Measurements from ENCODE around the gene PRDX5.

Gene PRDX5

DNA sequence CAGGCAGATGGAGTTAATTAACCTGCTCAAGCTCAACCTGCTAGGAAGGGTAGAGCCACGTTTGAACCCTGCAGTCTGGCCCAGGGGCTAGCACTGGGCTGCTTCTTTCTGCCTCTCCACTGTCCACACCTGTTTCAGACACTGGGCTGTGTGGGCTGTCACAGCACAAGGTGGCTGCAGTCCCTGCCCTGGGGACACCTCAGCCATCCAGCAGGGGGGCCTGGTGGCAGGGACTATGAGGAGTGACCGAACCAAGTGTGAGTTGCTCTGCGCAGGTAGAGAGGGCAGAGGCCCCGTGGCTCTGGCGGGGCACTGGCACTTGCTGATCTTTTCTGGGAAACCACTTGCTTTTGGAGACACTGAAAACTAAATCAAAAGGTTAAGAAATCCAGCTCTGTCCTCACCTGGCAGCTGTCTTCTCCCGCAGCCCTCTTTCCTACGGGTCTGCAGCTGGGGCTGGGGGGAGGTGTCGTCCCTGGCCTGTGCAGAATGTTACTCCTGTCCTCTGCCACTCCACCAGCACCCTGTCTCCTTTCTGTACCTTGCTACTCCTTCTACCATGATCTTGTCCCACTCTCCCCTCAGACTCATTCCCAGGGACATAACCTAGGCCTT lies 39.2 kb upstream of the PRDX5 start:
- H3K27ac ChIP-seq, result no peak overlapping the region
- TF ChIP-seq, protein P1, sequence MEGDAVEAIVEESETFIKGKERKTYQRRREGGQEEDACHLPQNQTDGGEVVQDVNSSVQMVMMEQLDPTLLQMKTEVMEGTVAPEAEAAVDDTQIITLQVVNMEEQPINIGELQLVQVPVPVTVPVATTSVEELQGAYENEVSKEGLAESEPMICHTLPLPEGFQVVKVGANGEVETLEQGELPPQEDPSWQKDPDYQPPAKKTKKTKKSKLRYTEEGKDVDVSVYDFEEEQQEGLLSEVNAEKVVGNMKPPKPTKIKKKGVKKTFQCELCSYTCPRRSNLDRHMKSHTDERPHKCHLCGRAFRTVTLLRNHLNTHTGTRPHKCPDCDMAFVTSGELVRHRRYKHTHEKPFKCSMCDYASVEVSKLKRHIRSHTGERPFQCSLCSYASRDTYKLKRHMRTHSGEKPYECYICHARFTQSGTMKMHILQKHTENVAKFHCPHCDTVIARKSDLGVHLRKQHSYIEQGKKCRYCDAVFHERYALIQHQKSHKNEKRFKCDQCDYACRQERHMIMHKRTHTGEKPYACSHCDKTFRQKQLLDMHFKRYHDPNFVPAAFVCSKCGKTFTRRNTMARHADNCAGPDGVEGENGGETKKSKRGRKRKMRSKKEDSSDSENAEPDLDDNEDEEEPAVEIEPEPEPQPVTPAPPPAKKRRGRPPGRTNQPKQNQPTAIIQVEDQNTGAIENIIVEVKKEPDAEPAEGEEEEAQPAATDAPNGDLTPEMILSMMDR (IDR thresholded peaks at IDR 0.05), result no peak
- no peak for TF ChIP-seq ZFX (IDR thresholded peaks at IDR 0.05; ENCODE audit: borderline replicate concordance)

DNA sequence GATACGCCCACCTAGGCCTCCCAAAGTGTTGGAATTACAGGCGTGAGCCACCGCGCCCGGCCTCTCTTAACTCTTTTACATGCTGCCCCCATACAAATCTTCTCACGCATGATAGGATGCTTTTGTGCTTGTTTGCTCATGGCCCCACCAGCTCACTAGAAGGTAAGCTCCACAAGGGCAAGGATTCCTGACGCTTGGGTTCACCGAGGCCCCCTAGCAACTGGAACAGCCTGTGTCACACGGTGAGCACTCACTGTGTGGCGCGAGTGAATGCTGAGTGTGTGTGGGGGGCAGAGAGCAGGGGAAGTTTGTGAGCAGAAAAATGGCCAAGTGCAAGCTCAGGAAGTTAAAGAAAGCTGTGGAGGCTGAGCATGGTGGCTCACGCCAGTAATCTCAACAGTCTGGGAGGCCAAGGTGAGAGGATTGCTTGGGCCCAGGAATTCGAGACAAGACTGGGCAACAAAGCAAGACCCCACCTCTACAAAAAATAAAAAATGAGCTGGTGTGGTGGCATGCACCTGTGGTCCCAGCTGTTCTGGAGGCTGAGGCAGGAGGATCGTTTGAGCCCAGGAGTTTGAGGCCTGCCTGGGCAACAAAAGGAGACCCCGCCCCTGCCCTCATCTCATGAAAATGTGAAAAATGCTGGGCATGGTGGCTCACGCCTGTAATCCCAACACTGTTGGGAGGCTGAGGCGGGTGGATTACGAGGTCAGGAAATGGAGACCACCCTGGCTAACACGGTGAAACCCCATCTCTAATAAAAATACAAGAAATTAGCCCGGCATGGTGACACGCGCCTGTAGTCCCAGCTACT lies 35.8 kb upstream of the PRDX5 start:
- no peak overlapping the region for H3K27ac ChIP-seq
- TF ChIP-seq ZFX (IDR thresholded peaks at IDR 0.05; ENCODE audit: borderline replicate concordance), result no peak
- TF ChIP-seq, protein P1 (IDR thresholded peaks at IDR 0.05), result no peak

DNA sequence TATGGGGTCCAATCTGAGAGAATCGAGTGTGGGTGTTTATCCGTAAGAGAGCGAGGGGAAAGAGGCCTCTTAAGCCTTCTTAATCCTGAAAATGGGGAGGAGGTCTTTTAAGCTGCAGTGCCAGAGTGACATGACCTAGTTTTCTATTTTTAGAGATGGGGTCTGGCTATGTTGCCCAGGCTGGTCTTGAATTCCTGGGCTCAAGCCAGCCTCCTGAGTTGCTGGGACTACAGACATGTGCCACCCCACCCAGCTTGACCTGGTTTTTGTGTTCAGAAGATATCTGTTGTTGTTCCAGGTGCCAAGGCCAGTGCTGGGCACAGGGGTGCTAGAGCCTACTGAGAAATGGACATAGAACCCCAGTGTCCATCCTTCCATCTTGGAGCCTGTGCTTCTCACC lies 34.8 kb upstream of the PRDX5 start:
- H3K27ac ChIP-seq, result no peak overlapping the region
- TF ChIP-seq, protein P1 (IDR thresholded peaks at IDR 0.05), result no peak
- no peak for TF ChIP-seq ZFX (IDR thresholded peaks at IDR 0.05; ENCODE audit: borderline replicate concordance)

DNA sequence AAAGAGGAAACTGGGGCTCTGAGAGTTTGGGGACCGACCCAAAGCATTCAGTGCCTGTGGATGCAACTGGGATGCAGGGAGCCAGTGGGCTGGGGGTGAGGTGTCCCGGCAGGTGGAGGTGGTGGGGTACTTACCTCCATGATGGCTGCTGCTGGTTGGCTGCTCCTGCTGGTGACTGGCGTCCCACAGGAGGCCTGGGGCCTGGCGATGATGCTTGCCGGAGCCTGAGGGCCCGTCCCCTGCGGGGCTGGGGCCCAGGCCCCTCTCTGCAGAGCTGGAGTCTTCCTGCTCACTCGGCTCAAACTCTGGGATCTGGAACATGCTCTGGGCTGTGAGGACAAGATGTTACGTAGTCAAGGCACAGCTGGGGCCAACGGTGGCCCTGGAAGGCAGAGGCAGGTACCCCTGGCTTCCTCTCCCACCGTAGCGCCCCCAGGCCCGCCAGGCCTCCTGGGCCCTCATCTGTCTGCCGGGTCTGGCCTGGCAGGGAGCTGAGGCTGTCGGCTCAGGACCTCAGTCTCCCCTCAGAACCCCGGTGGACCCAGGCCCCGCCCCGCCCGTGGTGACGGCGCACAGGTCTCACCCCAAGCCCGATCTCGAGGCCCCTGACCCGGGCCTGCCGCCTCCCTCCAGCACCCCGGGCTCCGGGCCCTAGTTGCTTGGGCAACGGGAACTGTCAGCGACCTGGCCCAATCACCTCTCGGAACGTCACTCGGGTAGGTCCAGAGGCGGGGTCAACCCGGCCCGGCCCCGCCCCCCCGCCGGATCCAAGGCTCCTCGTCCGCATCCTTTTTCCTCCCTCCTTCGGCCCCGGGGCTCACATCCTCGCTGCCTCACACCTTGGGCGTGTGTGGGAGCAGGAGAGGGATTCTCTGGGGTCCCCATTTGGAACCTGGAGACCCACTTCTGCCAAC lies 33.6 kb upstream of the PRDX5 start, which contains the start of gene BAD:
TSS of gene BAD (minus strand) at position 618 of the 914 bp plus-strand sequence. CDS start at position 321, 297 bp downstream.
- TF ChIP-seq ZFX (IDR thresholded peaks at IDR 0.05; ENCODE audit: borderline replicate concordance), result no peak
- TF ChIP-seq, protein P1 (IDR thresholded peaks at IDR 0.05), result no peak
- peak within 1 kb of the TSS; percentile 98 for H3K27ac ChIP-seq

DNA sequence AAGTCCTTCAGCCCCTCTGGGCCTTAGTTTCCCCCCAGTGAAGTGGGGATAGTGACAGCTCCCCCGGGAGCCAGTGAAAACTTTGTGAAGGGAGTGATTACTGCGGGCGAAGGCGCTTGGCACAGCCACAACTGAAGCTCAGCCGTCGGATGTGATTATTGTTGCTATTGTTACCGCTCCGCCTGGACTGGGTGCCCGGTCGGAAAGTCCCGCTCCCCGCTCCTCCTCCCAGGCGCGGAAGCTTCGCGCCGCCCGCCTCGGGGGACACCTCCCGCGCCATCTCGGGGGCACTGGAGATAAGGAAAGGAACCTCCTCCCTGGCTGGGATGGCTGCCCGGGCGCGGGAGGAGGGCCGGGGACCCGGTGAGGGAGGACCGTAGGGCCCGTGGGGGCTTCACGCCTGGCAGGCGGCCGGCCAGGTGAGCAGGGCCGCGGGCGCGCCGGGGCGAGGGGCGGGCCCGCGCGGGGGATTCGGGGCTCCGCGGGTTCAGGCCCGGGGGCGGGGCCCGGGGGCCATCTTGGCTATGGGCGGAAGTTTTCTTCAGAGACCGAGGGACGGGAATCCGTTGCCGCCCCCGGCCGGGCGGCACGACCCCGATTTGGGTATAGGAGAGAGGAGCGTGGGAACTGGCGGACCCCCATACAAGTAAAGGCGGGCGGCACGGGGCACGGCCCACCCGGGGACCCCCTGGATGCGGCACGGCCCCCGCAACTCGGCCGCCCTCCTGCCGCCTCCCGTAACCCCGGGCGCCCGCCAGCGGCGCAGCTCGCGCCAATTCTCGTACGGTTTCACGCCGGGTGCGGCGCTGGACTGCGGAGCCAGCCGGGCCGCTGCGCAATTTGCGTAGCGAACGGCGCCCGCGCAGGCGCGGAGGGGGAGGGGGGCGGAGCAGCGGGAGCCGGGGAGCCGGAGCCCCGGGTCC lies 32.7 kb upstream of the PRDX5 start, which contains the start of gene GPR137:
TSS of gene GPR137 (plus strand) at position 887 of the 923 bp plus-strand sequence. CDS start 677 bp downstream, outside the sequence.
- TF ChIP-seq, protein P1 (IDR thresholded peaks at IDR 0.05), result no peak
- no peak for TF ChIP-seq ZFX (IDR thresholded peaks at IDR 0.05; ENCODE audit: borderline replicate concordance)
- peak within 1 kb of the TSS; percentile 98 for H3K27ac ChIP-seq

Measured in 22Rv1 (cell line).